Vagina (tissue), 2 donors: ENCODE measurements around the gene TMEM52. TPM values are rescaled to one million over a fixed set of nuclear protein-coding genes. Genes with fewer than 3 reads are reported as not detected.

Experiments used
- DNase-seq, 2 donors: peaks; one replicate each; pipeline ENCODE4 v3.0.0-alpha.2; 2017; ENCODE audit errors: extremely low spot score in 2 of 2
- H3K27ac ChIP-seq: fragments of 200-600 bp; sonication (generic); one replicate; pipeline ENCODE4 v1.5.1; 2019
- H3K27me3 ChIP-seq: fragments of 200-600 bp; sonication (generic); one replicate; pipeline ENCODE4 v1.5.1; 2019
- H3K36me3 ChIP-seq, 2 donors: fragments of 200-600 bp; sonication (generic); one replicate each; pipeline ENCODE4 v1.5.1; 2017 to 2019
- H3K4me1 ChIP-seq: fragments of 200-600 bp; sonication (generic); one replicate; pipeline ENCODE4 v1.5.1; 2019
- H3K4me3 ChIP-seq, 2 donors: fragments of 200-600 bp; sonication (generic); 1 replicate in 1 of 2; 2 replicates in 1 of 2; pipeline ENCODE4 v1.5.1; 2016 to 2019
- H3K9me3 ChIP-seq: fragments of 200-600 bp; sonication (generic); one replicate; pipeline ENCODE4 v1.5.1; 2019
- POLR2A ChIP-seq, 2 donors: fragments of 450-650 bp; IDR thresholded peaks; one replicate each; pipeline ENCODE4 v1.6.1; 2017; ENCODE audit warnings: antibody characterized with exemption in 2 of 2, mild to moderate bottlenecking in 2 of 2, moderate library complexity in 2 of 2
- POLR2AphosphoS5 ChIP-seq, 2 donors: sonication (generic); formaldehyde crosslinking; IDR thresholded peaks; one replicate each; pipeline ENCODE4 v1.9.0; 2017; ENCODE audit warnings: antibody characterized with exemption in 2 of 2, mild to moderate bottlenecking in 2 of 2, low read depth in 1 of 2; ENCODE audit not compliant: insufficient read depth in 1 of 2
- intact Hi-C: fragments of 100-400 bp; cut with DNase I; formaldehyde crosslinking; loops from one replicate; pipeline ENCODE4 v1.15.1; 2023
- total RNA-seq: library from RNA; depleted of rRNA; stranded (reverse); fragments of >200 nt; gene quantifications from one replicate; pipeline ENCODE4 v1.2.3, GENCODE V29; 2016
- TF ChIP-seq, protein P1 (sequence below), 3 experiments: fragments of 450-650 bp in 2 of 3; fragments of 200-600 bp in 1 of 3; sonication (generic) in 1 of 3; IDR thresholded peaks; one replicate each; pipeline ENCODE4 v1.5.1; 2017 to 2019; ENCODE audit warnings: antibody characterized with exemption in 3 of 3, mild to moderate bottlenecking in 2 of 3, moderate library complexity in 2 of 3

The TMEM52 gene
- total RNA-seq, 1 donor from 2014 or later = 5.9 TPM

DNA sequence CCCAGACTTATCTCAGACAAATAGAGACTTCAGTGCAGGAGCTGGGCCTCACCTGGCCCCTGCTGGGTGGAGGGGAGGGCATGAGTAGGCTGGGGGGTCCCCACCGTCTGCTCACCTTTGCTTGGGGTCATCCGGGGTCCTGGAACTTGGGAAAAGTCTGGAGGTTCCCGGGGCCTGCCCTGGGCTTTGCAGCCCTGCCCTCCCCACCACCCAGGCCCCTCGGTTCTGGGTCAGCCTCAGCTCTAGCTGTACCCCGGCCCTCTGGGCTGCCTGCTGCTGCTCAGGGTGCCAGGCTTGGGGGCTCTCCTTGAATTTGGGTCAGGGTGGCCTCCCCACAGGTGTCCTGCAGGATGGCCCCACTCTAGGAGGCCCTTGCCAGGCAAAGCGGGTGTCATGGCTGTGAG lies 2.4 kb upstream of the TMEM52 start:
- DNase-seq = no peak
- TF ChIP-seq POLR2A (IDR thresholded peaks at IDR 0.05) (no peak), POLR2AphosphoS5 (IDR thresholded peaks at IDR 0.05; ENCODE audit: insufficient read depth in 1 of 2, low read depth in 1 of 2) (no peak)
- H3K4me3 ChIP-seq = no peak overlapping the region
- intact Hi-C loops = no loop called here
- no peaks in the 10 kb centered on the region for H3K9me3 ChIP-seq
- H3K4me1 ChIP-seq = peaks cover 21% of the 10 kb centered on the region
- H3K36me3 ChIP-seq = no peaks in the 10 kb centered on the region
- no peaks in the 10 kb centered on the region for H3K27me3 ChIP-seq
- no peak overlapping the region for H3K27ac ChIP-seq

DNA sequence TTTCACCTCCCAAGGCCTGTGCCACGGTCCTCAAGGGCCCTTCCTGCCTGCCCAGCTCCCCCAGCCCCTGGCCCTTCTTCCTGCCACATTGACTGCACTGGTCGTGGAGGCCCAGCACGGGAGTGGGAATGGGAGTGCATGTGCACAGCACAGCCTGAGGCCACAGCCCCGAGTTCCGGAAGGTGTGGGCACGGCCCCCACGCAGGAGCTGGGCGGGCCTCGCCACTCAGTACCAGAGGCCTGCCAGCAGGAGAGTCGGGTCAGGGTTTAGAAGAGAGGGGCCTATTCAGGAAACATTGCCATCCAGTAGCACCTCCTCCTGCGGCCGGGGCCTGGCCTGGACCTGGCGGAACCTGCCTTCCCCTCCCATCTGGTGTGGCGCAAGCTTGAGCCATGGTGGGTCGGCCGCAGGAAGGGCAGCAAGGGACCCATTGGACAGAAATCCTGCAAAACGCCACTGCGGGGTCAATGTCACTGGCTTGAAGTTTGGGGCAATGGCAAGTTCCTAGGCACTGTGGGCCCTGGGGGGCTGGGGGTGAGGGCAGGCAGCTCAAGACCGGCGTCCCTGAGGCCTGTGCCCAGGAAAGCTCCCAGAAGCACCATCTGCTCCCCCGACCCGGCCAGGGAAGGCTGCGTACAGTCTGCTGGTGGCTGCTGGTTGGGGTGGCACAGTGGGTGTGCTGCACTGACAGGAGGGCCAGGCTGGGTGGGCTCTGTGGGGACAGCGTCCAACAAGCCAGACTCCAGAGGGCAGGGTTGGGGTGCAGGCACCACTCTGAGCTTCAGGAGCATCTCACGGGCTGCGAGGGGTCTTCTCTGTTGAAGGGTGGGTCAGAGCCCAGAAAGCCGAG lies 1.8 kb upstream of the TMEM52 start:
- Histone ChIP-seq H3K4me3 (no peak overlapping the region), H3K36me3 (no peaks in the 10 kb centered on the region), H3K27ac (no peak overlapping the region), H3K27me3 (no peaks in the 10 kb centered on the region), H3K4me1 (peaks cover 21% of the 10 kb centered on the region), H3K9me3 (no peaks in the 10 kb centered on the region)
- TF ChIP-seq, protein P1, sequence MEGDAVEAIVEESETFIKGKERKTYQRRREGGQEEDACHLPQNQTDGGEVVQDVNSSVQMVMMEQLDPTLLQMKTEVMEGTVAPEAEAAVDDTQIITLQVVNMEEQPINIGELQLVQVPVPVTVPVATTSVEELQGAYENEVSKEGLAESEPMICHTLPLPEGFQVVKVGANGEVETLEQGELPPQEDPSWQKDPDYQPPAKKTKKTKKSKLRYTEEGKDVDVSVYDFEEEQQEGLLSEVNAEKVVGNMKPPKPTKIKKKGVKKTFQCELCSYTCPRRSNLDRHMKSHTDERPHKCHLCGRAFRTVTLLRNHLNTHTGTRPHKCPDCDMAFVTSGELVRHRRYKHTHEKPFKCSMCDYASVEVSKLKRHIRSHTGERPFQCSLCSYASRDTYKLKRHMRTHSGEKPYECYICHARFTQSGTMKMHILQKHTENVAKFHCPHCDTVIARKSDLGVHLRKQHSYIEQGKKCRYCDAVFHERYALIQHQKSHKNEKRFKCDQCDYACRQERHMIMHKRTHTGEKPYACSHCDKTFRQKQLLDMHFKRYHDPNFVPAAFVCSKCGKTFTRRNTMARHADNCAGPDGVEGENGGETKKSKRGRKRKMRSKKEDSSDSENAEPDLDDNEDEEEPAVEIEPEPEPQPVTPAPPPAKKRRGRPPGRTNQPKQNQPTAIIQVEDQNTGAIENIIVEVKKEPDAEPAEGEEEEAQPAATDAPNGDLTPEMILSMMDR (IDR thresholded peaks at IDR 0.05) = no peak
- intact Hi-C loops = no loop called here
- no peak for DNase-seq

DNA sequence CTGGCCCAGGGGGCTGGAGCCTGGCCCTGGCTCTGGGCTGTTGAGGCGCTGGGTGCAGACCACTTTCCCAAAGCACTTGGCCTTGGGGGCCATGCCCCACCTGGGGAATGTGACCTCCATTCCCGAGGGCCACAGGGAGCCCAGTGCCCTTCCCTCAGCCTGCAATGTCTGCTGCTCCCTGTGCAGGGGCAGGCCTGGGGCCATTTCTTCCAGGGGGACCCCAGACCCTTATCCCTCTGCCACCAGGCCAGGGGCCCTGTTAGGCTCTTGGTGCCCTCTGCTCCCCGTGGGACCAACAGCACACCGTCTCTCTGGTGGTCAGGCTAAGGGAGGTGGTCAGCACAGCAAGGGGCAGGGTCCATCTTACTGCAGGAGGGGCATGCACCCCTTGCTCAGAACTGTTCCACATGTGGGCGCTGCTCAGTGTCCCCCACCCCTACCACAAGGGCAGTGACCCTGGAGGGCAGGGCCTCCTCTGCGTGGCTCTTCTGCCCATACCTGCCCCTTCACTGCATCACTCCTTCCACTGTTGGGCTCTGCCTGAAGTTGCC lies 1.1 kb upstream of the TMEM52 start:
- intact Hi-C loops = no loop called here
- H3K4me3 ChIP-seq = peak overlapping the region; percentile 48 to 53
- H3K27ac ChIP-seq = peak overlapping the region; percentile 32
- no peak for TF ChIP-seq POLR2AphosphoS5 (IDR thresholded peaks at IDR 0.05; ENCODE audit: insufficient read depth in 1 of 2, low read depth in 1 of 2)
- no peak for TF ChIP-seq POLR2A (IDR thresholded peaks at IDR 0.05)
- TF ChIP-seq, protein P1 (IDR thresholded peaks at IDR 0.05) = no peak
- peaks cover 21% of the 10 kb centered on the region for H3K4me1 ChIP-seq
- DNase-seq = no peak
- no peaks in the 10 kb centered on the region for H3K9me3 ChIP-seq
- no peaks in the 10 kb centered on the region for H3K36me3 ChIP-seq
- H3K27me3 ChIP-seq = no peaks in the 10 kb centered on the region

DNA sequence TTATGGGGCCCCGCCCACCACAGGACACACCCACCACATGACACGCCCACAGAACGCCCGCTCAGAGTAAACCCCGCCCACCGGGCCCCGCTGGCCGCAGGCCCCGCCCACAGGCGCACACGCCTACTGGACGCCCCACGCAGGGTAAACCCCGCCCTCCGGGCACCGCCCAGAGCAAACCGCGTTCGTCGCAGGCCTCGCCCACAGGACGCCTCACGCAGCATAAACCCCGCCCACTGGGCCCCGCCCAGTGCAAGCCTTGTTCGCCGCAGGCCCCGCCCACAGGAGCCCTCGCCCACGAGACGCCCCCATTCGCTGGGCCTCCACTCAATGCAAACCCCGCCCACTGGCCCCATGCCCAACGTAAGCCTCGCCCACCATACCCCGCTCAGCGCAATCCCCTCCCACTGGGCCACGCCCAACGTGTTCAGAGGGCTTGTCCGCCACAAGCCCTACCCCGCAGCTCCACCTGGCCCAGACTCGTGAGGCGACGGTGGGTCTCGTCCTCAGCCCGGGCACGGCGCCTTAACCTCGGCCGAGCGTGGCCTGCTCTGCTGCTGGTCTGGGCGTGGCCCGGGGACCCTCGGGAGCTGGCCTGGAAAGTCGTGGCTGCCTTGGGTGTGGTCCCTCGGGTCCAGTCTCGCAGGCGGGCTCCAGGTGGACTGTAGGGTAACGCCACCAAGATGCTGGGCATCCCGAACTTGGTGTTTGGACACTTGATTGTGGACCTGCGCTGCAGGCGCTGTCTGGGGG lies 401 bp upstream of the TMEM52 start:
- no peaks in the 10 kb centered on the region for H3K27me3 ChIP-seq
- H3K4me3 ChIP-seq = peak overlapping the region; percentile 48 to 53
- DNase-seq = peak in 1 of 2 donors; percentile 98
- H3K9me3 ChIP-seq = no peaks in the 10 kb centered on the region
- intact Hi-C loops = no loop called here
- peaks cover 21% of the 10 kb centered on the region for H3K4me1 ChIP-seq
- TF ChIP-seq POLR2A (IDR thresholded peaks at IDR 0.05) (no peak), POLR2AphosphoS5 (IDR thresholded peaks at IDR 0.05; ENCODE audit: insufficient read depth in 1 of 2, low read depth in 1 of 2) (peak; percentile 68 to 73)
- TF ChIP-seq, protein P1 (IDR thresholded peaks at IDR 0.05) = peak in 1 of 3 experiments; percentile 2
- H3K36me3 ChIP-seq = no peaks in the 10 kb centered on the region
- peak overlapping the region; percentile 38 for H3K27ac ChIP-seq

DNA sequence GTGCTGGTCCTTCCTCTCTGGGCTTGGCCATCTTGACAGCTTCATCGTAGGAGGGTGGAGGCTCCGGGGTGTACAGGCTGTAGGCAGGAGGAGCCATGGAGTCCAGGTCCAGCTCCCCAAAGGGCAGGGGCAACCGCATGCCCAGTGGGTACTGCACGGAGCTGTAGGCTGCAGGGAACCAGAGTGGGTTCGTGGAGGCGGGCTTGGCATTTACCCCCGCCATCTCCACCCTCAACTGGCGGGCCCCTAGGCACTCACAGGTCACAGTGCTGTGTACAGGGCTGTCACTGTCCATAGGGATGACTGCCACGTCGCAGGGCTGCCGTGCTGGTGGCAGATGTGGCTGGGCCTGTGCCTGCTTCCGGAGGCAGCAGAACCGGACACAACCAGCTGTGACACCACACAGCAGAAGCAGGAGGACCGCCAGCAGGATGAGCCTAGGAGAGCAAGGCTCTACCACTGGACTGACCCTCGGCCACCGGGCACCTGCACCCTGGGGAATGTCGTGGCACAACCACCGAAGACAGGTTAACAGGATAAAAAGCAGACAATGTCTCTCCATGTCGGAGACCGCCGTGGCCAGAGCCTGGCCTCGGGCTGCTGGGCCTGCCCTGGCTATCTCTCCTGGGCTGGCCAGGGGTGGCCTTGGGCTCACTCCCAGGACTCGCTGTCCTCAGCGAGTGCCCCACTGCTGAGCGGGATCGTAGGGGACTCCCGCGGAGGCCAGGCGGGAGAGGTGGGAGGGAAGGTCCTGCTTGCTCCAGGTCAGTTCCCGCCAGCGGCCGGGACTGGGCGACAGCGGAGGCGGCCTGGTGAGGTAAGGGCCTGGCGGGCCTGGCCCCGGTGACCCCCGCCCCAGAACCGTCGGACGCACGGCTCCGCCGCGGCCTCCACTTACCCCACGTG lies 831 bp downstream of the TMEM52 start:
- no peak for TF ChIP-seq POLR2A (IDR thresholded peaks at IDR 0.05)
- no peak for TF ChIP-seq POLR2AphosphoS5 (IDR thresholded peaks at IDR 0.05; ENCODE audit: insufficient read depth in 1 of 2, low read depth in 1 of 2)
- TF ChIP-seq, protein P1 (IDR thresholded peaks at IDR 0.05) = no peak
- peak overlapping the region; percentile 48 to 53 for H3K4me3 ChIP-seq
- H3K36me3 ChIP-seq = no peaks in the 10 kb centered on the region
- peak overlapping the region; percentile 38 for H3K27ac ChIP-seq
- peaks cover 21% of the 10 kb centered on the region for H3K4me1 ChIP-seq
- intact Hi-C loops = no loop called here
- no peaks in the 10 kb centered on the region for H3K27me3 ChIP-seq
- no peak for DNase-seq
- no peaks in the 10 kb centered on the region for H3K9me3 ChIP-seq
